ENCODE data around the gene PVALB.
"Not testable (repeated sequence)": the region's sequence is repeated elsewhere in the genome, so short reads cannot be mapped to it uniquely, and the experiment has no call there.

Gene PVALB

GRCh38 chr22:36756746-36757655 is 59.8 kb downstream of the PVALB start:
- DNase-seq: no peak

- no peak for DNase-seq
Measured at GRCh38 chr22:36756031-36756430, 60.8 kb downstream of the PVALB start.

GRCh38 chr22:36755316-36755715 is 61.5 kb downstream of the PVALB start:
- no peak for DNase-seq

GRCh38 chr22:36754881-36755280 is 62.0 kb downstream of the PVALB start:
- DNase-seq: not testable (repeated sequence)

- DNase-seq: no peak
Measured at GRCh38 chr22:36753916-36754315, 62.9 kb downstream of the PVALB start.

- no peak for DNase-seq
Measured at GRCh38 chr22:36753120-36753802, 63.6 kb downstream of the PVALB start.
